H9 (cell line): ENCODE measurements around the gene HEXA. TPM values are rescaled to one million over a fixed set of nuclear protein-coding genes. Genes with fewer than 3 reads are reported as not detected.

Source experiments
- DNase-seq: peaks from one replicate; pipeline ENCODE4 v3.0.0-alpha.2; 2017
- H2AFZ ChIP-seq: one replicate; pipeline ENCODE4 v1.6.1; 2013; ENCODE audit warnings: mild to moderate bottlenecking, low read length, control low read depth, moderate library complexity
- H2AK5ac ChIP-seq: 2 replicates; pipeline ENCODE4 v1.6.1; 2013; ENCODE audit warnings: low read length, control low read depth, mixed read lengths; ENCODE audit not compliant: insufficient read length
- H2BK120ac ChIP-seq: one replicate; pipeline ENCODE4 v1.6.1; 2013; ENCODE audit warnings: low read depth, mild to moderate bottlenecking, low read length, control low read depth, inconsistent platforms; ENCODE audit not compliant: poor library complexity, severe bottlenecking
- H2BK12ac ChIP-seq: 2 replicates; pipeline ENCODE4 v1.6.1; 2013; ENCODE audit warnings: low read length, control low read depth, mixed read lengths, low read depth; ENCODE audit not compliant: insufficient read length
- H2BK15ac ChIP-seq: 2 replicates; pipeline ENCODE4 v1.6.1; 2013; ENCODE audit warnings: low read depth, low read length, control low read depth
- H2BK20ac ChIP-seq: one replicate; pipeline ENCODE4 v1.6.1; 2013; ENCODE audit warnings: low read depth, mild to moderate bottlenecking, low read length, control low read depth, inconsistent platforms; ENCODE audit not compliant: poor library complexity, severe bottlenecking
- H2BK5ac ChIP-seq: 2 replicates; pipeline ENCODE4 v1.6.1; 2013; ENCODE audit warnings: low read length, control low read depth, mixed read lengths; ENCODE audit not compliant: insufficient read length
- H3K14ac ChIP-seq: 2 replicates; pipeline ENCODE4 v1.6.1; 2013; ENCODE audit warnings: low read length, control low read depth; ENCODE audit not compliant: insufficient read depth
- H3K18ac ChIP-seq: 2 replicates; pipeline ENCODE4 v1.6.1; 2013; ENCODE audit warnings: low read depth, mild to moderate bottlenecking, mixed read lengths, low read length, control low read depth; ENCODE audit not compliant: insufficient read length
- H3K23ac ChIP-seq: 2 replicates; pipeline ENCODE4 v1.6.1; 2013; ENCODE audit warnings: low read length, control low read depth, mixed read lengths, low read depth; ENCODE audit not compliant: insufficient read length
- H3K23me2 ChIP-seq: 2 replicates; pipeline ENCODE4 v1.6.1; 2013; ENCODE audit warnings: low read depth, mild to moderate bottlenecking, mixed read lengths, low read length, control low read depth; ENCODE audit not compliant: insufficient read length, poor library complexity, severe bottlenecking
- H3K27ac ChIP-seq: 2 replicates; pipeline ENCODE4 v1.5.1; 2013; ENCODE audit warnings: low read length, control low read depth, mixed read lengths, low read depth; ENCODE audit not compliant: insufficient read length
- H3K27me3 ChIP-seq: 2 replicates; pipeline ENCODE4 v1.6.1; 2013; ENCODE audit warnings: low read length, control low read depth, inconsistent platforms; ENCODE audit not compliant: insufficient read depth
- H3K4ac ChIP-seq: 2 replicates; pipeline ENCODE4 v1.6.1; 2013; ENCODE audit warnings: low read depth, mild to moderate bottlenecking, control low read depth, inconsistent platforms, low read length, moderate library complexity
- H3K4me1 ChIP-seq: 2 replicates; pipeline ENCODE4 v1.6.1; 2013; ENCODE audit warnings: low read length, control low read depth, inconsistent platforms; ENCODE audit not compliant: insufficient read depth
- H3K4me2 ChIP-seq: 2 replicates; pipeline ENCODE4 v1.6.1; 2013; ENCODE audit warnings: low read length, control low read depth, mixed read lengths; ENCODE audit not compliant: insufficient read length, insufficient read depth
- H3K56ac ChIP-seq: 2 replicates; pipeline ENCODE4 v1.6.1; 2013; ENCODE audit warnings: low read depth, mild to moderate bottlenecking, mixed read lengths, low read length, control low read depth; ENCODE audit not compliant: insufficient read length
- H3K79me1 ChIP-seq: 2 replicates; pipeline ENCODE4 v1.6.1; 2013; ENCODE audit warnings: low read depth, mild to moderate bottlenecking, moderate library complexity, low read length, control low read depth, inconsistent platforms; ENCODE audit not compliant: insufficient read depth, poor library complexity, severe bottlenecking
- H3K79me2 ChIP-seq: 2 replicates; pipeline ENCODE4 v1.6.1; 2013; ENCODE audit warnings: low read length, control low read depth, inconsistent platforms; ENCODE audit not compliant: insufficient read depth
- H3K9ac ChIP-seq: 2 replicates; pipeline ENCODE4 v1.6.1; 2013; ENCODE audit warnings: low read length, control low read depth, mixed read lengths; ENCODE audit not compliant: insufficient read length; ENCODE audit errors: extremely low read depth
- H3K9me3 ChIP-seq: one replicate; pipeline ENCODE4 v1.6.1; 2013; ENCODE audit warnings: low read depth, low read length, inconsistent platforms; ENCODE audit not compliant: control insufficient read depth
- H3T11ph ChIP-seq: one replicate; pipeline ENCODE4 v1.6.1; 2013; ENCODE audit warnings: mild to moderate bottlenecking, low read length, control low read depth, inconsistent platforms
- H4K20me1 ChIP-seq: one replicate; pipeline ENCODE4 v1.6.1; 2013; ENCODE audit not compliant: control insufficient read depth, insufficient read length, insufficient read depth
- H4K5ac ChIP-seq: 2 replicates; pipeline ENCODE4 v1.6.1; 2013; ENCODE audit warnings: low read depth, mild to moderate bottlenecking, mixed read lengths, low read length, control low read depth; ENCODE audit not compliant: insufficient read length
- H4K8ac ChIP-seq: replicated peaks from 2 replicates; pipeline ENCODE4 v1.6.1; 2013; ENCODE audit warnings: low read length, control low read depth, mixed read lengths, low read depth; ENCODE audit not compliant: insufficient read length
- H4K91ac ChIP-seq: 2 replicates; pipeline ENCODE4 v1.6.1; 2013; ENCODE audit warnings: low read depth, mild to moderate bottlenecking, moderate library complexity, mixed read lengths, low read length, control low read depth; ENCODE audit not compliant: insufficient read length
- H3K27ac Mint-ChIP-seq, 3 experiments: 2 replicates in 2 of 3; 3 replicates in 1 of 3; pipeline ENCODE4 v1.8.0; 2020 to 2021; ENCODE audit warnings: mixed read lengths in 3 of 3, mild to moderate bottlenecking in 1 of 3, moderate library complexity in 1 of 3
- H3K27me3 Mint-ChIP-seq: 2 replicates; pipeline ENCODE4 v1.8.0; 2021; ENCODE audit warnings: low read depth, mild to moderate bottlenecking, moderate library complexity, mixed read lengths
- H3K36me3 Mint-ChIP-seq, 3 experiments: 2 replicates in 2 of 3; 3 replicates in 1 of 3; pipeline ENCODE4 v1.8.0; 2020 to 2021; ENCODE audit warnings: low read depth in 3 of 3, mixed read lengths in 3 of 3; ENCODE audit not compliant: insufficient read depth in 1 of 3
- H3K4me1 Mint-ChIP-seq, 2 experiments: 2 replicates each; pipeline ENCODE4 v1.8.0; 2020; ENCODE audit warnings: mixed read lengths in 2 of 2
- H3K4me3 Mint-ChIP-seq, 2 experiments: 2 replicates in 1 of 2; 3 replicates in 1 of 2; pipeline ENCODE4 v1.8.0; 2020 to 2021; ENCODE audit warnings: mild to moderate bottlenecking in 2 of 2, mixed read lengths in 2 of 2, moderate library complexity in 1 of 2
- H3K9me3 Mint-ChIP-seq, 2 experiments: 2 replicates in 1 of 2; 3 replicates in 1 of 2; pipeline ENCODE4 v1.8.0; 2020; ENCODE audit warnings: mild to moderate bottlenecking in 2 of 2, mixed read lengths in 2 of 2, moderate library complexity in 1 of 2
- CTCF ChIP-seq: fragments of 200-600 bp; sonication (generic); conservative IDR thresholded peaks from 3 replicates; pipeline ENCODE4 v1.8.0; 2021; ENCODE audit warnings: antibody characterized with exemption, mild to moderate bottlenecking
- WGBS: extraction: QIAGEN DNeasy Blood & Tissue Kit; methylation state at CpG from one replicate; pipeline ENCODE4 v1.1.7; 2013; ENCODE audit warnings: missing lambda C conversion rate, low lambda C conversion rate, mixed read lengths; ENCODE audit not compliant: insufficient read length; ENCODE audit errors: extremely low coverage; 5-methylcytosine and 5-hydroxymethylcytosine counted together
- total RNA-seq: library from RNA; stranded (reverse); gene quantifications from 2 replicates; pipeline ENCODE4 v1.2.1, GENCODE V29; 2021

Gene HEXA
- total RNA-seq, 1 experiment from 2014 or later, result 54.7 TPM

DNA sequence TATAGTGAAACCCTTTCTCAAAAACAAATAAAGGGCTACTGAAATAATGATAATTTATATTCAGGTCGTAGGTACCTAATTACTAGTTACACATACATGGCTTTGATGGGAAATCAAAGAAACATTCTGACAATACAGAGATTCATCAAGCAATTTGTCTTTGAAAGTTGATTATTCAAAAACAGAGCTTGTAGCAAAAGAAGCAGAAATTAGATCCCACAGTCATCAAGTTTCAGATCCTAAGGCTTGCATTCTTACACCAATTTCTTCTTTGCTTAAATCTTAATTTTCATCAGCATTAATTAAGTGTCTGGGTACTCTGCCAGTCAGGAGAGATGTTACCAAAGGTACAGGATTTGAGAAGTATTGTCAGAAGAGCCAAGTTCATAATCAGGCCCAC, 1.5 kb upstream of the HEXA start:
- Histone ChIP-seq H4K91ac (no peak overlapping the region), H2BK5ac (no peak overlapping the region), H3K9me3 (no peaks in the 10 kb centered on the region), H3K9ac (no peak overlapping the region), H2BK120ac (no peak overlapping the region), H3K27me3 (no peaks in the 10 kb centered on the region), H3K27ac (no peak overlapping the region), H3T11ph (no peak overlapping the region), H3K23ac (no peak overlapping the region), H3K4me2 (no peak overlapping the region), H2BK20ac (no peak overlapping the region), H2BK12ac (no peak overlapping the region), H3K56ac (no peak overlapping the region), H4K20me1 (peaks cover 2% of the 10 kb centered on the region), H4K8ac (no peak overlapping the region), H3K23me2 (peaks cover 13% of the 10 kb centered on the region), H3K4ac (no peak overlapping the region), H3K18ac (no peak overlapping the region), H2BK15ac (no peak overlapping the region), H3K79me1 (peaks cover 8% of the 10 kb centered on the region), H2AK5ac (no peak overlapping the region), H3K4me1 (no peaks in the 10 kb centered on the region), H3K14ac (no peak overlapping the region), H2AFZ (no peak overlapping the region), H3K79me2 (peaks cover 3% of the 10 kb centered on the region; the same call in 1 of the 2 replicates), H4K5ac (no peak overlapping the region)
- WGBS, result no CpG with 5 or more reads among the region's 1 CpG
- Mint-ChIP-seq H3K4me3 (no peak overlapping the region), H3K36me3 (no peaks in the 10 kb centered on the region), H3K27ac (no peak overlapping the region), H3K4me1 (peaks cover 18 to 20% of the 10 kb centered on the region in 2 experiments), H3K27me3 (peaks cover 6% of the 10 kb centered on the region; the same call in 1 of the 2 replicates), H3K9me3 (no peaks in the 10 kb centered on the region; a peak in 1 of 5 replicates)
- no peak for DNase-seq
- TF ChIP-seq CTCF, result no peak
